ENCODE results near the gene GGT5.

The GGT5 gene

DNA sequence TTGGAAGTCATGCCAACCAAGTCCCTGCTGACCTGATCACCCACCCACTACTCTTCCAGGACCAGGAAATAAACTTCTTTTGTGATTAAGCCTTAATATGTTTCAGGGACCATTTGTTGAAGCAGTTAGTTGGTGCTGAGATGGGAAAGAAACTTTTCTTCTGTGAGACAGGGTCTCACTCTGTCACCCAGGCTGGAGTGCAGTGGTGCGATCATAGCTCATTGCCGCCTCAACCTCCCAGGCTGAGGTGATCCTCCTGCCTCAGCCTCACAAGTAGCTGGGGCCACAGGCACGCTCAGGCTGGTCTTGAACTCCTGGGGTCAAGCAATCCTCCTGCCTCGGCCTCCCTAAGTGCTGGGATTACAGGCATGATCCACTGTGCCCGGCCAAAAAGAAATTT lies 53.0 kb downstream of the GGT5 start:
- Mint-ChIP-seq H3K4me3 (no peak overlapping the region), H3K36me3 (ENCODE audit: low read depth) (no peaks in the 10 kb centered on the region), H3K4me1 (peaks cover 25% of the 10 kb centered on the region), H3K9me3 (peaks cover 15% of the 10 kb centered on the region), H3K27ac (peak overlapping the region; percentile 48), H3K27me3 (ENCODE audit: low read depth, poor library complexity) (peaks cover 7% of the 10 kb centered on the region)
- no peak for DNase-seq
- TF ChIP-seq, protein P1, sequence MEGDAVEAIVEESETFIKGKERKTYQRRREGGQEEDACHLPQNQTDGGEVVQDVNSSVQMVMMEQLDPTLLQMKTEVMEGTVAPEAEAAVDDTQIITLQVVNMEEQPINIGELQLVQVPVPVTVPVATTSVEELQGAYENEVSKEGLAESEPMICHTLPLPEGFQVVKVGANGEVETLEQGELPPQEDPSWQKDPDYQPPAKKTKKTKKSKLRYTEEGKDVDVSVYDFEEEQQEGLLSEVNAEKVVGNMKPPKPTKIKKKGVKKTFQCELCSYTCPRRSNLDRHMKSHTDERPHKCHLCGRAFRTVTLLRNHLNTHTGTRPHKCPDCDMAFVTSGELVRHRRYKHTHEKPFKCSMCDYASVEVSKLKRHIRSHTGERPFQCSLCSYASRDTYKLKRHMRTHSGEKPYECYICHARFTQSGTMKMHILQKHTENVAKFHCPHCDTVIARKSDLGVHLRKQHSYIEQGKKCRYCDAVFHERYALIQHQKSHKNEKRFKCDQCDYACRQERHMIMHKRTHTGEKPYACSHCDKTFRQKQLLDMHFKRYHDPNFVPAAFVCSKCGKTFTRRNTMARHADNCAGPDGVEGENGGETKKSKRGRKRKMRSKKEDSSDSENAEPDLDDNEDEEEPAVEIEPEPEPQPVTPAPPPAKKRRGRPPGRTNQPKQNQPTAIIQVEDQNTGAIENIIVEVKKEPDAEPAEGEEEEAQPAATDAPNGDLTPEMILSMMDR (IDR thresholded peaks at IDR 0.05): no peak

GRCh38 chr22:24191381-24191841 lies 53.5 kb downstream of the GGT5 start:
- H3K4me3 Mint-ChIP-seq: no peak overlapping the region
- H3K27ac Mint-ChIP-seq: no peak overlapping the region
- no peaks in the 10 kb centered on the region for H3K36me3 Mint-ChIP-seq (ENCODE audit: low read depth)
- TF ChIP-seq, protein P1 (IDR thresholded peaks at IDR 0.05): no peak
- peaks cover 7% of the 10 kb centered on the region for H3K27me3 Mint-ChIP-seq (ENCODE audit: low read depth, poor library complexity)
- H3K4me1 Mint-ChIP-seq: peaks cover 25% of the 10 kb centered on the region
- DNase-seq: no peak
- peaks cover 15% of the 10 kb centered on the region for H3K9me3 Mint-ChIP-seq

DNA sequence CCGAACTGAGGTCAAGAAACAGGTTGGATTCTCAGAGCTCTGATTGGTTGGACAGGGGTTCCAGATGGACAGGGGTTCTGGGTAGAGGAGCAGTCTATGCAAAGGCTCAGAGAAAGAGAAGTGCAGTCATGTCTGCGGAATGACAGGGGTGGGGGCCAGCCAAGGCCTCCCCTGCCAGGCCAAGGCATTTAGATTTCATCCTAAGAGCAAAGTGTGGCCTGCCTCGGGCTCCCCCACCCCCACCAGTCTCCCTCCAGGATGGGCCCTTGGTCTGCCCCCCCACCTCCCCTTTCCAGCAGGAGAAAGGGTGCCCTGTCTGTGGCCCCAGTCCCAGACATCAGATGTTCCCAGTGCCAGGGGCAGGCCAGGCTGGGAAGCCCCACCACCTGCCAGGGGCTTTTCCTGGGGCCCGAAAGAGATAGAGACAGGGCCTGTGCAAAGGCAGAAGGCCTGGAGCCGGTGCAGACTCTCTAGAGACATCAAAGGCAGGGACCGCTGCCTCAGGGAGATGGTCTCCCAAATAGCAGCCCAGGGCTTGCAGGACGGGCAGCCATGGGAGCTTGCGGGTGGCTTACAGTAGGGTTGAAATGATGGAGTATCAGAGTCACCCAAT lies 54.2 kb downstream of the GGT5 start:
- no peak for DNase-seq
- H3K27me3 Mint-ChIP-seq (ENCODE audit: low read depth, poor library complexity): peaks cover 7% of the 10 kb centered on the region
- no peak overlapping the region for H3K27ac Mint-ChIP-seq
- H3K9me3 Mint-ChIP-seq: peaks cover 15% of the 10 kb centered on the region
- H3K4me3 Mint-ChIP-seq: no peak overlapping the region
- TF ChIP-seq, protein P1 (IDR thresholded peaks at IDR 0.05): no peak
- H3K36me3 Mint-ChIP-seq (ENCODE audit: low read depth): no peaks in the 10 kb centered on the region
- H3K4me1 Mint-ChIP-seq: peaks cover 25% of the 10 kb centered on the region

DNA sequence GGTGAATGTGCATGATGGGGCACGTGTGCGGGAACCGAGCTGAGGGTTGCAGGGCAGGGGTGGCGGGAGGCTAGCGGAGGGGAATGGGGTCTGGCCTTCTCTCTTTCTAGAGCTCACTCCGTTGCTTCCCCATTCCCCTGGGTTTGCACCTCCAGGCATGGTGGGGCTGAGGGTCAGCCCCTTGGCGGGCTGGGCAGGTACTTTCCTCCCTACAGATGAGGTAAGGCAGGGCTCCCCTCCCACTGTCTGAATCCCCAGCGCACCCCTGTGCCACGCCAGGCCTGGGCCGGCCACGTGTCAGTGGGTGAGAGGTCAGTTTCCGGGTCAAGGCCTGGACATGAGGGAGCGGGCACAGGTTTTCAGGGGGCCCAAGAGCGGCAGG lies 54.7 kb downstream of the GGT5 start:
- no peak overlapping the region for H3K27ac Mint-ChIP-seq

GRCh38 chr22:24189249-24190158 lies 55.4 kb downstream of the GGT5 start:
- Mint-ChIP-seq H3K4me3 (no peak overlapping the region), H3K27me3 (ENCODE audit: low read depth, poor library complexity) (peaks cover 3% of the 10 kb centered on the region), H3K36me3 (ENCODE audit: low read depth) (no peaks in the 10 kb centered on the region), H3K27ac (no peak overlapping the region), H3K9me3 (peaks cover 15% of the 10 kb centered on the region), H3K4me1 (peaks cover 25% of the 10 kb centered on the region)
- TF ChIP-seq, protein P1 (IDR thresholded peaks at IDR 0.05): peak; percentile 72
- peak; percentile 76 for DNase-seq

More for the DNA sequence above, 54.7 kb downstream of the GGT5 start:
- no peak for DNase-seq
- H3K36me3 Mint-ChIP-seq (ENCODE audit: low read depth): no peaks in the 10 kb centered on the region
- peaks cover 5% of the 10 kb centered on the region for H3K27me3 Mint-ChIP-seq (ENCODE audit: low read depth, poor library complexity)
- peaks cover 25% of the 10 kb centered on the region for H3K4me1 Mint-ChIP-seq
- peaks cover 15% of the 10 kb centered on the region for H3K9me3 Mint-ChIP-seq
- TF ChIP-seq, protein P1 (IDR thresholded peaks at IDR 0.05): no peak
- H3K4me3 Mint-ChIP-seq: no peak overlapping the region
